ENCODE data around the gene ANHX.

The ANHX gene

GRCh38 chr12:133231001-133231400 lies 4.7 kb downstream of the ANHX start:
- Histone ChIP-seq H3K36me3 (ENCODE audit: insufficient read depth, low read length) (no peaks in the 10 kb centered on the region), H2AFZ (ENCODE audit: low read length, unreplicated experiment) (no peak overlapping the region), H3K27me3 (ENCODE audit: insufficient read depth, low read length) (no peaks in the 10 kb centered on the region), H3K4me1 (ENCODE audit: control insufficient read depth, insufficient read depth, low read length, unreplicated experiment) (no peaks in the 10 kb centered on the region), H3K4me3 (ENCODE audit: low read depth, low read length) (no peak overlapping the region), H3K27ac (ENCODE audit: low read depth, low read length) (no peak overlapping the region), H3K79me2 (ENCODE audit: control insufficient read depth, insufficient read depth, low read length, unreplicated experiment) (no peaks in the 10 kb centered on the region)

GRCh38 chr12:133227281-133227852 lies 8.3 kb downstream of the ANHX start:
- Histone ChIP-seq H2AFZ (ENCODE audit: low read length, unreplicated experiment) (no peak overlapping the region), H3K79me2 (ENCODE audit: control insufficient read depth, insufficient read depth, low read length, unreplicated experiment) (no peaks in the 10 kb centered on the region), H3K36me3 (ENCODE audit: insufficient read depth, low read length) (no peaks in the 10 kb centered on the region), H3K4me1 (ENCODE audit: control insufficient read depth, insufficient read depth, low read length, unreplicated experiment) (no peaks in the 10 kb centered on the region), H3K4me3 (ENCODE audit: low read depth, low read length) (no peak overlapping the region), H3K27me3 (ENCODE audit: insufficient read depth, low read length) (no peaks in the 10 kb centered on the region), H3K27ac (ENCODE audit: low read depth, low read length) (no peak overlapping the region)

DNA sequence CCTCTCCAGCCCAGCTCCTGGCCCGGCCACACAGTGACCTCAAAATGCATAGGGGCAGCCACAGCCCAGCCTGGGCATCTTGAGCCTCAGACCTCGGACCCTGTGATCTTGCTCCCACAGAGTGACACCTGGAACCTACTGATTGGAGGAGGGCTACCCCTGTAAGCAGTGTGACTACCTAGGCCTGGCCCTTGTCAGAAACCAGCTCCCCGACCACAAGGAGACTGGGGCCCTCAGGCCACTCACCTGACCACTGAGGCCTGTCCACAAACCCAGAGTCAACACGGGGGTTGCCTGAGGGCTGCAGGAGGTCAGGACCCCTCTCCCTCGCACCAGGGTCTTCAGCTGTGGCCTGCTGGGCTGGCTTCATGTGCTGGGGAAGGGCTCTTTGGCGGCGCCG lies 9.0 kb downstream of the ANHX start:
- H3K27me3 ChIP-seq (ENCODE audit: insufficient read depth, low read length): no peaks in the 10 kb centered on the region
- H3K4me1 ChIP-seq (ENCODE audit: control insufficient read depth, insufficient read depth, low read length, unreplicated experiment): no peaks in the 10 kb centered on the region
- H3K79me2 ChIP-seq (ENCODE audit: control insufficient read depth, insufficient read depth, low read length, unreplicated experiment): no peaks in the 10 kb centered on the region
- H3K36me3 ChIP-seq (ENCODE audit: insufficient read depth, low read length): no peaks in the 10 kb centered on the region
- H3K27ac ChIP-seq (ENCODE audit: low read depth, low read length): no peak overlapping the region
- H3K4me3 ChIP-seq (ENCODE audit: low read depth, low read length): no peak overlapping the region
- no peak overlapping the region for H2AFZ ChIP-seq (ENCODE audit: low read length, unreplicated experiment)

GRCh38 chr12:133225527-133225926 lies 10.2 kb downstream of the ANHX start:
- Histone ChIP-seq H3K27me3 (ENCODE audit: insufficient read depth, low read length) (no peaks in the 10 kb centered on the region), H2AFZ (ENCODE audit: low read length, unreplicated experiment) (no peak overlapping the region), H3K4me1 (ENCODE audit: control insufficient read depth, insufficient read depth, low read length, unreplicated experiment) (no peaks in the 10 kb centered on the region), H3K79me2 (ENCODE audit: control insufficient read depth, insufficient read depth, low read length, unreplicated experiment) (no peaks in the 10 kb centered on the region), H3K36me3 (ENCODE audit: insufficient read depth, low read length) (no peaks in the 10 kb centered on the region), H3K4me3 (ENCODE audit: low read depth, low read length) (no peak overlapping the region), H3K27ac (ENCODE audit: low read depth, low read length) (no peak overlapping the region)

DNA sequence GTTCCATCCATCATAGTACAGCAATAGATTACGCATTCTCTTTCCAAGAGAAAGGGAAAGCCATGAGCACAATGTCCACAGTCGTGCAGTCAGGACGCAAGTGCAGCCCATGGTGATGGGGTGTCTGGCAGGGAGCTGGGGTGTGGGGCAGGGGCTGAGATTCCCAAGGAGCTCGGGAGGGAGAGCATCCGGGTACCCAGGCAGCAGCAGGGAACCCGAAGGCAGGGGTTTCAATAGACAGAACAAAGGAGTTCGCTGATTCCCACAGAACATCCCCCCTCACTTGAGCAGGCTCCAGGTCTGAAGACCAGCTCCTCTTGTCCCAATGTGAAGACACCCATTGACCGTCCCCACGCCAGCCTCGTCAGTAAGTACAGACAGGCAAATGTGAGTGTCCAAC lies 13.5 kb downstream of the ANHX start:
- Histone ChIP-seq H3K27me3 (ENCODE audit: insufficient read depth, low read length) (no peaks in the 10 kb centered on the region), H3K36me3 (ENCODE audit: insufficient read depth, low read length) (no peaks in the 10 kb centered on the region), H3K27ac (ENCODE audit: low read depth, low read length) (no peak overlapping the region), H3K4me3 (ENCODE audit: low read depth, low read length) (no peak overlapping the region), H3K4me1 (ENCODE audit: control insufficient read depth, insufficient read depth, low read length, unreplicated experiment) (no peaks in the 10 kb centered on the region), H3K79me2 (ENCODE audit: control insufficient read depth, insufficient read depth, low read length, unreplicated experiment) (no peaks in the 10 kb centered on the region), H2AFZ (ENCODE audit: low read length, unreplicated experiment) (no peak overlapping the region)

GRCh38 chr12:133221241-133221640 lies 14.4 kb downstream of the ANHX start:
- Histone ChIP-seq H3K79me2 (ENCODE audit: control insufficient read depth, insufficient read depth, low read length, unreplicated experiment) (no peaks in the 10 kb centered on the region), H3K27me3 (ENCODE audit: insufficient read depth, low read length) (no peaks in the 10 kb centered on the region), H3K4me3 (ENCODE audit: low read depth, low read length) (no peak overlapping the region), H3K4me1 (ENCODE audit: control insufficient read depth, insufficient read depth, low read length, unreplicated experiment) (no peaks in the 10 kb centered on the region), H2AFZ (ENCODE audit: low read length, unreplicated experiment) (no peak overlapping the region), H3K27ac (ENCODE audit: low read depth, low read length) (no peak overlapping the region), H3K36me3 (ENCODE audit: insufficient read depth, low read length) (no peaks in the 10 kb centered on the region)

- no peaks in the 10 kb centered on the region for H3K36me3 ChIP-seq (ENCODE audit: insufficient read depth, low read length)
- no peaks in the 10 kb centered on the region for H3K27me3 ChIP-seq (ENCODE audit: insufficient read depth, low read length)
- H3K79me2 ChIP-seq (ENCODE audit: control insufficient read depth, insufficient read depth, low read length, unreplicated experiment): no peaks in the 10 kb centered on the region
- H3K4me1 ChIP-seq (ENCODE audit: control insufficient read depth, insufficient read depth, low read length, unreplicated experiment): no peaks in the 10 kb centered on the region
- no peak overlapping the region for H2AFZ ChIP-seq (ENCODE audit: low read length, unreplicated experiment)
- no peak overlapping the region for H3K4me3 ChIP-seq (ENCODE audit: low read depth, low read length)
- H3K27ac ChIP-seq (ENCODE audit: low read depth, low read length): no peak overlapping the region
These were observed 15.2 kb downstream of the ANHX start for GRCh38 chr12:133220521-133220920.

- H3K4me1 ChIP-seq (ENCODE audit: control insufficient read depth, insufficient read depth, low read length, unreplicated experiment): no peaks in the 10 kb centered on the region
- no peak overlapping the region for H3K4me3 ChIP-seq (ENCODE audit: low read depth, low read length)
- no peak overlapping the region for H2AFZ ChIP-seq (ENCODE audit: low read length, unreplicated experiment)
- H3K27me3 ChIP-seq (ENCODE audit: insufficient read depth, low read length): no peaks in the 10 kb centered on the region
- no peaks in the 10 kb centered on the region for H3K79me2 ChIP-seq (ENCODE audit: control insufficient read depth, insufficient read depth, low read length, unreplicated experiment)
- H3K36me3 ChIP-seq (ENCODE audit: insufficient read depth, low read length): no peaks in the 10 kb centered on the region
- H3K27ac ChIP-seq (ENCODE audit: low read depth, low read length): no peak overlapping the region
These were observed 18.5 kb downstream of the ANHX start for GRCh38 chr12:133217219-133217618.

DNA sequence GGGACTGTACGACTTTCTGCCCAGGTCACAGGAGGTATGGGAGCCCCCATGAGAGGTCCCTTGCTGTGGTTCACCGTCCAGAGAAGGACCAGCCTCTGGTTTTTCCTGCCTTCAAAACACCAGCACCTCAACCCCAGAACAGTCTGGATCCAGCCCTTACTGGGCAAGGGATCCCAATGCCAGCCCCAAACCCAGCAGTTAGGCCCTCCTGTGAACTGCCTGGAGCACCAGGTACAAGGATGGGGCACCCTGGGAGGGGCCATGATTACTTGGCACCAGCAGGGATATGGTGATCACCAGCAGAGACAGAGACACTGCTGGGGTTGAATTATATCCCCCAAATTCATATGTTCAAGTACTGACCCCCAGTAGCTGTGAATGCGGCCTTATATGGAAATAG lies 20.0 kb downstream of the ANHX start:
- Histone ChIP-seq H3K4me1 (ENCODE audit: control insufficient read depth, insufficient read depth, low read length, unreplicated experiment) (no peaks in the 10 kb centered on the region), H3K36me3 (ENCODE audit: insufficient read depth, low read length) (no peaks in the 10 kb centered on the region), H3K27me3 (ENCODE audit: insufficient read depth, low read length) (no peaks in the 10 kb centered on the region), H2AFZ (ENCODE audit: low read length, unreplicated experiment) (no peak overlapping the region), H3K79me2 (ENCODE audit: control insufficient read depth, insufficient read depth, low read length, unreplicated experiment) (no peaks in the 10 kb centered on the region), H3K27ac (ENCODE audit: low read depth, low read length) (no peak overlapping the region), H3K4me3 (ENCODE audit: low read depth, low read length) (no peak overlapping the region)

GRCh38 chr12:133206390-133206789 lies 29.3 kb downstream of the ANHX start:
- H3K27me3 ChIP-seq (ENCODE audit: insufficient read depth, low read length): no peaks in the 10 kb centered on the region
- H3K4me1 ChIP-seq (ENCODE audit: control insufficient read depth, insufficient read depth, low read length, unreplicated experiment): no peaks in the 10 kb centered on the region
- no peaks in the 10 kb centered on the region for H3K79me2 ChIP-seq (ENCODE audit: control insufficient read depth, insufficient read depth, low read length, unreplicated experiment)
- no peak overlapping the region for H3K4me3 ChIP-seq (ENCODE audit: low read depth, low read length)
- peaks cover 44% of the 10 kb centered on the region for H3K36me3 ChIP-seq (ENCODE audit: insufficient read depth, low read length)
- H3K27ac ChIP-seq (ENCODE audit: low read depth, low read length): no peak overlapping the region
- no peak overlapping the region for H2AFZ ChIP-seq (ENCODE audit: low read length, unreplicated experiment)

DNA sequence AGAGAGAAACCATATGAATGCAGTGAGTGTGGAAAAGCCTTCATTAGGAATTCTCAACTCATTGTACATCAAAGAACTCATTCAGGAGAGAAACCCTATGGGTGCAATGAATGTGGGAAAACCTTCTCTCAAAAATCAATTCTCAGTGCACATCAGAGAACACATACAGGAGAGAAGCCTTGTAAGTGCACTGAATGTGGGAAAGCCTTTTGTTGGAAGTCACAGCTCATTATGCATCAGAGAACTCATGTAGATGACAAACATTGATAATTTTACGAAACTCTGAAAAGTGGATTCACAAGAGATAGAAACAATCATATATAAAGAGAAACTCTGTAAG lies 31.4 kb downstream of the ANHX start:
- no peaks in the 10 kb centered on the region for H3K27me3 ChIP-seq (ENCODE audit: insufficient read depth, low read length)
- no peak overlapping the region for H2AFZ ChIP-seq (ENCODE audit: low read length, unreplicated experiment)
- no peak overlapping the region for H3K27ac ChIP-seq (ENCODE audit: low read depth, low read length)
- H3K36me3 ChIP-seq (ENCODE audit: insufficient read depth, low read length): peaks cover 56% of the 10 kb centered on the region
- no peak overlapping the region for H3K4me3 ChIP-seq (ENCODE audit: low read depth, low read length)
- no peaks in the 10 kb centered on the region for H3K4me1 ChIP-seq (ENCODE audit: control insufficient read depth, insufficient read depth, low read length, unreplicated experiment)
- H3K79me2 ChIP-seq (ENCODE audit: control insufficient read depth, insufficient read depth, low read length, unreplicated experiment): no peaks in the 10 kb centered on the region

Data from ACC112 (cell line).